Astrocyte (in vitro differentiated cells and primary cell): ENCODE measurements around the gene NR4A3. TPM values are rescaled to one million over a fixed set of nuclear protein-coding genes. Genes with fewer than 3 reads are reported as not detected.

Source experiments
- DNase-seq: peaks from one replicate; pipeline ENCODE4 v3.0.0-alpha.2; 2010; ENCODE audit warnings: low read depth
- FAIRE-seq: peaks from 2 replicates; lab custom pipeline; 2011; peaks lifted over from hg19 to GRCh38; lab: Jason Lieb, UNC
- H2AFZ ChIP-seq: 2 replicates; pipeline ENCODE4 v1.6.0; 2012; ENCODE audit warnings: low read depth, low read length, inconsistent platforms
- H3K27ac ChIP-seq: 2 replicates; pipeline ENCODE4 v1.5.1; 2011; ENCODE audit warnings: low read depth, low read length, inconsistent platforms
- H3K27me3 ChIP-seq: 2 replicates; pipeline ENCODE4 v1.6.0; 2011; ENCODE audit warnings: low read length, inconsistent platforms; ENCODE audit not compliant: insufficient read depth
- H3K36me3 ChIP-seq: 2 replicates; pipeline ENCODE4 v1.5.1; 2011; ENCODE audit warnings: low read length, inconsistent platforms; ENCODE audit not compliant: insufficient read depth
- H3K4me1 ChIP-seq: 2 replicates; pipeline ENCODE4 v1.5.1; 2011; ENCODE audit warnings: low read length, inconsistent platforms; ENCODE audit not compliant: insufficient read depth
- H3K4me2 ChIP-seq: 2 replicates; pipeline ENCODE4 v1.6.0; 2012; ENCODE audit warnings: low read length, inconsistent platforms
- H3K4me3 ChIP-seq: 2 replicates; pipeline ENCODE4 v1.5.1; 2011; ENCODE audit warnings: low read depth, mild to moderate bottlenecking, low read length, inconsistent platforms; ENCODE audit not compliant: insufficient read depth
- H3K79me2 ChIP-seq: 2 replicates; pipeline ENCODE4 v1.6.0; 2012; ENCODE audit warnings: mild to moderate bottlenecking, low read length, inconsistent platforms; ENCODE audit not compliant: insufficient read depth
- H3K9ac ChIP-seq: 2 replicates; pipeline ENCODE4 v1.6.0; 2012; ENCODE audit warnings: mild to moderate bottlenecking, low read length, inconsistent platforms
- H3K9me3 ChIP-seq: 2 replicates; pipeline ENCODE4 v1.5.1; 2012; ENCODE audit warnings: low read depth, mild to moderate bottlenecking, low read length, inconsistent platforms; ENCODE audit not compliant: insufficient read depth
- H4K20me1 ChIP-seq: 2 replicates; pipeline ENCODE4 v1.6.0; 2012; ENCODE audit warnings: low read length, inconsistent platforms; ENCODE audit not compliant: insufficient read depth
- H3K27ac Mint-ChIP-seq: one replicate; pipeline ENCODE4 v1.8.0; 2021; ENCODE audit warnings: mild to moderate bottlenecking, mixed read lengths; ENCODE audit not compliant: unreplicated experiment
- H3K27me3 Mint-ChIP-seq: one replicate; pipeline ENCODE4 v1.8.0; 2021; ENCODE audit warnings: low read depth, mixed read lengths; ENCODE audit not compliant: unreplicated experiment
- H3K36me3 Mint-ChIP-seq: one replicate; pipeline ENCODE4 v1.8.0; 2021; ENCODE audit warnings: low read depth, mixed read lengths; ENCODE audit not compliant: unreplicated experiment
- H3K4me1 Mint-ChIP-seq: one replicate; pipeline ENCODE4 v1.8.0; 2021; ENCODE audit warnings: low read depth, mixed read lengths; ENCODE audit not compliant: unreplicated experiment
- H3K4me3 Mint-ChIP-seq: one replicate; pipeline ENCODE4 v1.8.0; 2021; ENCODE audit warnings: mild to moderate bottlenecking, moderate library complexity, mixed read lengths; ENCODE audit not compliant: unreplicated experiment
- H3K9me3 Mint-ChIP-seq: one replicate; pipeline ENCODE4 v1.8.0; 2021; ENCODE audit warnings: mild to moderate bottlenecking, mixed read lengths; ENCODE audit not compliant: unreplicated experiment
- EZH2 ChIP-seq: IDR thresholded peaks from 2 replicates; pipeline ENCODE4 v1.6.1; 2012; ENCODE audit warnings: mild to moderate bottlenecking, low read length, inconsistent platforms; ENCODE audit not compliant: insufficient read depth
- total RNA-seq: library from RNA; stranded (reverse); gene quantifications from 2 replicates; pipeline ENCODE4 v1.2.1, GENCODE V29; 2021
- TF ChIP-seq, protein P1 (sequence below): IDR thresholded peaks from 2 replicates; pipeline ENCODE4 v1.5.1; 2011; ENCODE audit warnings: low read depth, mild to moderate bottlenecking, inconsistent platforms, low read length, moderate library complexity; ENCODE audit not compliant: insufficient read depth

The NR4A3 gene
- total RNA-seq, 1 donor from 2014 or later = 3.6 TPM

DNA sequence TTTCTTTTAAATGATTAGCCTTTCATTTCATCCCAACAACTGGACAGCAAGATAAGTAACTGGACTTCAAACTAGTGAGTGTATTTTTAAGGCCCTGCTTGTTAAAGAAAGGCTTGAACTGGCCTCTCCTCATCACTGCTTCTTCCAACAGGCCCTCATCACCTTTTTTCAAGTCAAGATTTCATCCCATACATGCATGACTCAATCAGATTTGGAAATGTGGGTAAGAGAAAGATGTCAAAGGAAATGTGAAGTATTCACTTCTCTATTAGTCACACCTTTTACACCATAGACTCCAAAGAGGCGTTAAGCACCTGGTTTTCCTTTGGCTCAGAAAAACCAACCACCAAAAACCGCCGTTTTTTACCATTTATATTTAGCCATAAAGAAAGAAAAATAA is 4.9 kb downstream of the NR4A3 start:
- H3K27me3 Mint-ChIP-seq = peaks cover 51% of the 10 kb centered on the region
- H3K27ac ChIP-seq = no peak overlapping the region
- peaks cover 16% of the 10 kb centered on the region for H3K36me3 Mint-ChIP-seq
- FAIRE-seq = no peak
- H3K79me2 ChIP-seq = no peaks in the 10 kb centered on the region
- H3K27ac Mint-ChIP-seq = no peak overlapping the region
- H3K9ac ChIP-seq = no peak overlapping the region
- H3K4me3 ChIP-seq = no peak overlapping the region
- no peaks in the 10 kb centered on the region for H3K9me3 ChIP-seq
- H3K4me3 Mint-ChIP-seq = no peak overlapping the region
- H3K27me3 ChIP-seq = peaks cover 60% of the 10 kb centered on the region
- DNase-seq = no peak
- H3K4me2 ChIP-seq = no peak overlapping the region
- H2AFZ ChIP-seq = no peak overlapping the region
- peaks cover 7% of the 10 kb centered on the region for H3K4me1 Mint-ChIP-seq
- H3K4me1 ChIP-seq = peaks cover 22% of the 10 kb centered on the region
- TF ChIP-seq EZH2 = no peak
- TF ChIP-seq, protein P1, sequence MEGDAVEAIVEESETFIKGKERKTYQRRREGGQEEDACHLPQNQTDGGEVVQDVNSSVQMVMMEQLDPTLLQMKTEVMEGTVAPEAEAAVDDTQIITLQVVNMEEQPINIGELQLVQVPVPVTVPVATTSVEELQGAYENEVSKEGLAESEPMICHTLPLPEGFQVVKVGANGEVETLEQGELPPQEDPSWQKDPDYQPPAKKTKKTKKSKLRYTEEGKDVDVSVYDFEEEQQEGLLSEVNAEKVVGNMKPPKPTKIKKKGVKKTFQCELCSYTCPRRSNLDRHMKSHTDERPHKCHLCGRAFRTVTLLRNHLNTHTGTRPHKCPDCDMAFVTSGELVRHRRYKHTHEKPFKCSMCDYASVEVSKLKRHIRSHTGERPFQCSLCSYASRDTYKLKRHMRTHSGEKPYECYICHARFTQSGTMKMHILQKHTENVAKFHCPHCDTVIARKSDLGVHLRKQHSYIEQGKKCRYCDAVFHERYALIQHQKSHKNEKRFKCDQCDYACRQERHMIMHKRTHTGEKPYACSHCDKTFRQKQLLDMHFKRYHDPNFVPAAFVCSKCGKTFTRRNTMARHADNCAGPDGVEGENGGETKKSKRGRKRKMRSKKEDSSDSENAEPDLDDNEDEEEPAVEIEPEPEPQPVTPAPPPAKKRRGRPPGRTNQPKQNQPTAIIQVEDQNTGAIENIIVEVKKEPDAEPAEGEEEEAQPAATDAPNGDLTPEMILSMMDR = no peak
- no peaks in the 10 kb centered on the region for H3K36me3 ChIP-seq
- peaks cover 10% of the 10 kb centered on the region for H3K9me3 Mint-ChIP-seq
- H4K20me1 ChIP-seq = no peaks in the 10 kb centered on the region

- FAIRE-seq = no peak
- Mint-ChIP-seq H3K27ac (no peak overlapping the region), H3K4me1 (peaks cover 7% of the 10 kb centered on the region), H3K9me3 (peaks cover 10% of the 10 kb centered on the region), H3K27me3 (peaks cover 51% of the 10 kb centered on the region), H3K4me3 (no peak overlapping the region), H3K36me3 (peaks cover 16% of the 10 kb centered on the region)
- Histone ChIP-seq H2AFZ (no peak overlapping the region), H3K27ac (no peak overlapping the region), H3K4me2 (no peak overlapping the region), H3K36me3 (no peaks in the 10 kb centered on the region), H4K20me1 (no peaks in the 10 kb centered on the region), H3K9me3 (no peaks in the 10 kb centered on the region), H3K4me3 (no peak overlapping the region), H3K9ac (no peak overlapping the region), H3K27me3 (peaks cover 60% of the 10 kb centered on the region), H3K4me1 (peaks cover 22% of the 10 kb centered on the region), H3K79me2 (no peaks in the 10 kb centered on the region)
- TF ChIP-seq, protein P1 = no peak
- no peak for TF ChIP-seq EZH2
- no peak for DNase-seq
Measured at GRCh38 chr9:99827244-99827643, 5.6 kb downstream of the NR4A3 start.

DNA sequence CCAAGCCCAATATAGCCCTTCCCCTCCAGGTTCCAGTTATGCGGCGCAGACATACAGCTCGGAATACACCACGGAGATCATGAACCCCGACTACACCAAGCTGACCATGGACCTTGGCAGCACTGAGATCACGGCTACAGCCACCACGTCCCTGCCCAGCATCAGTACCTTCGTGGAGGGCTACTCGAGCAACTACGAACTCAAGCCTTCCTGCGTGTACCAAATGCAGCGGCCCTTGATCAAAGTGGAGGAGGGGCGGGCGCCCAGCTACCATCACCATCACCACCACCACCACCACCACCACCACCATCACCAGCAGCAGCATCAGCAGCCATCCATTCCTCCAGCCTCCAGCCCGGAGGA is 6.3 kb downstream of the NR4A3 start:
- FAIRE-seq = no peak

More for the DNA sequence above, 6.3 kb downstream of the NR4A3 start:
- Histone ChIP-seq H3K9ac (no peak overlapping the region), H3K79me2 (no peaks in the 10 kb centered on the region), H2AFZ (no peak overlapping the region), H3K36me3 (no peaks in the 10 kb centered on the region), H4K20me1 (no peaks in the 10 kb centered on the region), H3K27ac (no peak overlapping the region), H3K9me3 (no peaks in the 10 kb centered on the region), H3K4me2 (peak overlapping the region; percentile 18), H3K27me3 (peaks cover 60% of the 10 kb centered on the region), H3K4me1 (peaks cover 18% of the 10 kb centered on the region), H3K4me3 (no peak overlapping the region)
- H3K9me3 Mint-ChIP-seq = peaks cover 10% of the 10 kb centered on the region
- TF ChIP-seq, protein P1 = no peak
- no peak for TF ChIP-seq EZH2
- DNase-seq = no peak
- peaks cover 51% of the 10 kb centered on the region for H3K27me3 Mint-ChIP-seq
- no peak overlapping the region for H3K4me3 Mint-ChIP-seq
- H3K4me1 Mint-ChIP-seq = peaks cover 6% of the 10 kb centered on the region
- H3K36me3 Mint-ChIP-seq = peaks cover 16% of the 10 kb centered on the region
- H3K27ac Mint-ChIP-seq = no peak overlapping the region
